OCI-M2 (cell line): ENCODE data around the gene C1orf185.
"Not testable (repeated sequence)": the region's sequence is repeated elsewhere in the genome, so short reads cannot be mapped to it uniquely, and the experiment has no call there.

Experiments used
- DNase-seq: peaks from one replicate; lab custom pipeline; 2025; ENCODE audit not compliant: unreplicated experiment; lab: John Stamatoyannopoulos, UW

Gene C1orf185

DNA sequence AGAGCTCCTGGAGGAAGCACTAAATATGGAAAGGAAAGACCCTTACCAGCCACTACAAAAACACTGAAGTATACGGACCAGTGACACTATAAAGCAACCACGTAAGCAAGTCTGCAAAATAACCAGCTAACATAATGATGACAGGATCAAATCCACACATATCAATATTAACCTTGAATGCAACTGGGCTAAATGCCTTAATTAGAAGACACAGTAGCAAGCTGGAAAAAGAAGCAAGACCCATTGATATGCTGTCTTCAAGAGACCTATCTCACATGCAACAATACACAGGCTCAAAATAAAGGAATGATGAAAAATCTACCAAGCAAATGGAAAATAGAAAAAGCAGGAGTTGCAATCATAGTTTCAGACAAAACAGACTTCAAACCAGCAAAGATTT, 31.0 kb downstream of the C1orf185 start:
- DNase-seq: no peak

DNA sequence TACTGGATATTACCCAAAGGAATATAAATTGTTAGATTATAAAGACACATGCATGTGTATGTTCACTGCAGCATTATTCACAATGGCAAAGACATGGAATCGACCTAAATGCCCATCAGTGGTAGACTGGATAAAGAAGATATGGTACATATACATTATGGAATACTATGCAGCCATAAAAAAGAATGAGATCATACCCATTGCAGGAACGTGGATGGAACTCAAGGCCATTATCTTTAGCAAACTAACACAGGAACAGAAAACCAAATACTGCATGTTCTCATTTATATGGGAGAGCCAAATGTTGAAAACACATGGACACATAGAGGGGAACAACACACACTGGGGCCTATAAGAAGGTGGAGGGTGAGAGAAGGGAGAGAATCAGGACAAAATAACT, 35.7 kb downstream of the C1orf185 start:
- not testable (repeated sequence) for DNase-seq

- no peak for DNase-seq
Observed at GRCh38 chr1:51139474-51139873, 37.4 kb downstream of the C1orf185 start.

GRCh38 chr1:51147394-51147793, 45.4 kb downstream of the C1orf185 start:
- no peak for DNase-seq

DNA sequence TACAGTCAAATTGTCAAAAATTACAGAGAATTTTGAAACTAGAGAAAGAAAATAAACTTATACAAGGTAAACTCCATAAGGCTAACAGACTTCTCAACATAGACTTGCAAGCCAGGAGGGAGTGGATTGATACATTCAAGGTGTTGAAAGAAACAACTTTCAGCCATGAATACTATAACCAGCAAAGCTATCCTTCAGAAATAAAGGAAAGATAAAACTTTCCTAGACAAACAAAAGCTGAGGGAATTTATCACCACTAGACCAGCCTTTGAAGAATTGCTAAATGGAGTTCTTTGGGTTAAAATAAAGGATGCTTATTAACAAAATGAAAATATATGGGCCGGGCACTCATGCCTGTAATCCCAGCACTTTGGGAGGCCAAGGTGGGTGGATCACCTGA, 52.7 kb downstream of the C1orf185 start:
- DNase-seq: no peak

DNA sequence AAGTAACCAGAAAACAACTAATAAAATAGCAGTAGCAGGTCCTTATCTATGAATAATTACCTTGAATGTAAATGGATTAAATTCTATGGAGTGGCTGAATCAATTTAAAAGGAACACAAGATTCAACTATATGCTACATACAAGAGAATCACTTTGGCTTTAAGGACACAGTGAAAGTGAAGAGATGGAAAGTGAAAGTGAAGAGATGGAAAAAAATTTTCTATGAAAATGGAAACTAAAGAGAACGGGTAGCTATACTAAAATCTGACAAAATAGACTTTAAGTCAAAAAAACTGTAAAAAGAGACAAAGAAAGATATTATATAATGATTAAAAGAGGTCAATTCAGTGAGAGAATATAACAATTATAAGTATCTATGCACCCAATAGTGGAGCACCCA, 54.7 kb downstream of the C1orf185 start:
- DNase-seq: no peak

DNA sequence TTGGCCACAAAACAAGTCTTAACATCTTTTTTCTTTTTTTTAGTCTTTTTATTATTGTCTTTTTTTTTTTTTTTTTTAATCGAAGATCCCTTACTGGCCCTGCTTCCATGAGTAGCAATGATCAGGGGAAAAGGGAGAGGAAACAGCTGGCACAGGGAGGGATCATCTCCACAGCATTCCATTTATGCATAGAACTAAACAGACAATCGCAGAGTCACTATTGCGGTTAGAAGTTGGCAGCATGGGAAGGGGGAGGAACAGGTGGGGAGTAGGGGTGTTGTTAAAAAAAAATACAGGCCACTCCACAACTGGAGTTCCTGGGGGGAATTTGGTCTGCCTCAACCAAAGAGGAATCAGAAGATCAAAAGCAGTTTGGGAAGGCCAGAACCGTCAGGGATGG, 55.4 kb downstream of the C1orf185 start:
- DNase-seq: no peak

GRCh38 chr1:51158263-51158662, 56.2 kb downstream of the C1orf185 start:
- no peak for DNase-seq

DNA sequence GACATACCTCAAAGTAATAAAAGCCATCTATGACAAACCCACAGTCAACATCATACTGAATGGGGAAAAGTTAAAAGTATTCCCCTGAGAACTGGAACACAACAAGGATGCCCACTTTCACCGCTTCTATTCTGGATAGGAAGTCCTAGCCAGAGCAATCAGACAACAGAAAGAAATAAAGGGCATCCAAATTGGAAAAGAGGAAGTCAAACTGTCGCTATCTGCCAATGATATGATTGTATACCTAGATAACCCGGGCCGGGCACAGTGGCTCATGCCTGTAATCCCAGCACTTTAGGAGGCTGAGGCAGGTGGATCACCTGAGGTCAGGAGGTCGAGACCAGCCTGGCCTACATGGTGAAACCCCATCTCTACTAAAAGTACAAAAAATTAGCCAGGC, 60.5 kb downstream of the C1orf185 start:
- not testable (repeated sequence) for DNase-seq

- DNase-seq: no peak
Observed at GRCh38 chr1:51165540-51165939, 63.5 kb downstream of the C1orf185 start.

- DNase-seq: no peak
Observed at GRCh38 chr1:51168266-51168845, 66.3 kb downstream of the C1orf185 start.

DNA sequence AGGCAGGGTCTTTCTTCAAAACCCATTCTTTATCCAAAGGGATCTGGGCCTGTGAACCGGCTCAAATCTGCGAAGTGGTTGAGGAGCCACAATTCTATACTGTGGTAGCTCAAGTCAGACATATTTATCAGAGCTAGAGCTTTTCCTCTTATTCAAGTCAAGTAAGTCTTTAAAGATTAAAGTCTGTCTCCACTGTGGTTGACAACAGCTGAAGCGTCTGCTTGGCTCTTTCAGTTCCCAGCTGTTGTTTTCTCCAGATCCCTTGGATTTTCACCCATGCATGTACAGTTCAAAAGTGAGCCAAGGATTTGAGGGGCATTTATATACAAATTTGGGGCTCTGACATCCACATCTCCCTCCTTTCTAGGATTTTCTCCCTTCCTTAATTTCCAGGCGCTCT, 66.9 kb downstream of the C1orf185 start:
- DNase-seq: no peak

DNA sequence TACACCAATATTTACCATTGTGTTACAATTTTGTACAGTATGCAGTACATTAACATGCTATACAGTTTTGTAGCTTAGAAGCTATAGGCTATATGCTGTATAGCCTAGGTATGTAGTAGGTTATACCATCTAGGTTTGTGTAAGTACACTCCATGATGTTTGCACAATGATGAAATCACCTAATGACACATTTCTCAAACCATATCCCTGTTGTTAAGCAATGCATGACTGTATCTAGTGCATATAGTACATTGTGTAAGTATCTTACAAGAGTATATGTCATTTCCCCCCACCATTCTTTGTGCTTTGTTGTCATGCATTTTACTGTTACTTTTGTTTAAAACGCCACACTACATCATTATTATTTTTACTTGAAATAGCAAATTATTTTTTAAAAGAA, 68.3 kb downstream of the C1orf185 start:
- no peak for DNase-seq

DNA sequence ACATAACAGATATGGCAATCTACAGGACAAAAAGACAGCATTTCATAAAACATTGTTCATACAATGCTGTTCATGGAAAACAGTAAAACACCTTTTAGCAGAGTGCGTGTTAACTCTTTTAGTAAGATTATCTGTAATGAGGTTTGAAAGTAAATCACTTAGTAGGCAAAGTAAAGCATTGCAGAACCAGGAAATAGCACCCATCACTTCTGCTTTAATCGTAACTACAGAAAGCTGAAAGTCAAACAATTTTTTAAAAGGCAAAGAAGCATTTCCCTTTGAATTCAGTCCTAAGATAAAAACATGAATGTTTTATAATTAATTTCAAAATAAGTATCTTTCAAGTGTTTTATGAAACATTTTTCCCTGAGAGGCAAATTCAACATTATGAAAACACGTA, 70.8 kb downstream of the C1orf185 start:
- DNase-seq: no peak

GRCh38 chr1:51175278-51175677, 73.2 kb downstream of the C1orf185 start:
- no peak for DNase-seq

- DNase-seq: not testable (repeated sequence)
Observed at GRCh38 chr1:51177988-51178387, 76.0 kb downstream of the C1orf185 start.

GRCh38 chr1:51188230-51188629, 86.2 kb downstream of the C1orf185 start:
- DNase-seq: no peak

DNA sequence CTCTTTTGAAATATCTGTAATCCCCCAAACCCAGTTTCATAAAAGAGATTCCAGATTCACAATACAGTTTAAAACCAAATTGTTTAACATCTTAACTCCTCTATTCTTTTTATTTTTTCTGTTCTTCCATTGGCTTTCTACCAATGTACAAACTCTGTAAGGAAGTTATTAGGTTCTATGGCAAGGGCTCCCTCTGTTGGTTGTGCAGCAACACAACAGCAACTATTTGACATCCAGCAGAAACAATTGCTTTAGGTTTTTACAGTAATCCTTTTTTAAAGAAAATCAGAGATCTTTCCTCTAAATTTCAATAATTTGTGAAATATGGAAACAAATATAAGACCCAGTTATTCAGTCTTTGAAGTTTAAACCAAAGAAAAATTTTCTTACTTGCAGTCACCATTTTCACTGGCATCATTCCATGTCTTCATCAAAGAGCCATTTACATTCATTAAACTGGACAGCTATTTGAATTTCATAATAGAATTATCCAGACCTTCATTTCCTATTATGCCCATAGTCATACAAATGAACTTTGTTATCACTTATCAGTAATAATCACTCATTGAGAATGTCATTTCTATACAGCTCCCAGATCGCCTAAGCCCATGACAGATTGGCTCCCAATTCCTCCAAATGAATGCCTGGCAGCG, 87.5 kb downstream of the C1orf185 start:
- DNase-seq: peak; percentile 46

GRCh38 chr1:51190961-51191360, 88.9 kb downstream of the C1orf185 start:
- no peak for DNase-seq

DNA sequence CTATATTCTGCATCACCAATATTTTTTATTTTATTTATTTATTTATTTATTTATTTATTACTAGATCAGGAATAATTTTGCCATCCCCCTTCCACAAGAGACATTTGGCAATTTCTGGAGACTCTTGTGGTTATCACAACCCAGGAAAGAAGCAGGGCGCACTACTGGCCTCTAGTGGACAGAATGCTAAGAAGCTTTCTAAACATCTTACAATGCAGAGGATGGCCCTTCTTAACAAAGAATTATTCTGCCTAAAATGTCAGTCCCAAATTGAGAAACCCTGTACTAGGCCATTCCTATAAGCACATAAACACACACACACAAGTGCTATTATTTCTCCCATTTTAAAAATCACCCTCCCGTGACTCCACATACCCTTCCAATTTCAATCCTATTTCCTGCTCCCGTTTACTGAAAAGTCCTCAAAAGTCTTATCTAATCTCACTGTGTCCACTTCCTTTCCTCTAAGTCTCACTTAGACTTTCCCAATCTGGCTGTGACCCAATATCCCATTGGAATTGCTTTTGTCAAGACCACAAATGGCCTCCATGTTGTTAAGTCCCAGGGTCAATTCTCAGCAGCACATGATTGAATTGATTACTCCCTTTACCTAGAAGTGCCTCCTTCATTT, 90.3 kb downstream of the C1orf185 start:
- peak; percentile 20 for DNase-seq

DNA sequence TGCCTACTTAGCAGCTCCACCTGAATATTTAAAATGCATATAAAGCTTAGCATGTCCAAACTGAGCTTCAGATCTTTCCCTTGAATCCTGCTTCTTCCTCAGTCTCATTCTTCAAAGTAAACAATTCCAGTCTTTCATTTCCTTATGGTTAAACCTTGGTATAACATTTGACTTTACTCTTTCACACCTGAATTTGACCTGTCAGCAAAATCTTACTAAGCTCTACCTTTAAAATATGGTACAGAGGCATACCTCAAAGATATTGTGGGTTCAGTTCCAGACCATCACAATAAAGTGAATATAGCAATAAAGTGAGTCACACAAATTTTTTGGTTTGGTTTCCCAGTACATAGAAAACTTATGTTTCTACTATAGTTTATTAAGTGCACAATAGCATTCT, 91.5 kb downstream of the C1orf185 start:
- DNase-seq: no peak
